Measurements from ENCODE around the gene XRCC4.
A peak's percentile ranks its signal among the peaks of the same experiment; 100 is the strongest.

The XRCC4 gene

DNA sequence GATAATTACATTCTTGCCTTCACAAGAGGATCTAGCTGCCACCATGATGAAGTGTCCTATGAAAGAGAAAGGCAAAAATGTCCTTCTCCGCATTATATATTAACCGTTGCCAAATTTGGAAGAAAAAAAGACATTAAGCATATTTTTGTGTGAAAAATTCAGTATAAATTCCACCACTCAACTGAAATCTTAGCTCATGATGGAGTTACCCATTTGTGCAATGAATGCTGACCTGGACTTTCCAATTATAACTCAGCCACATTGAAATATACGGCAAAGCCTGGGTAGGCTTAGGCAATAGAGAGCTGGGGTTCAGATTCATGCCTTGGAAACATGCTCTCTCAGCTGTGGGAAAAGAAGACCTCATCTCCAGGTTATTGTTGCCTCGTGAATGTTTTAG is 322.9 kb downstream of the XRCC4 start:
- no peaks in the 10 kb centered on the region for H3K27me3 Mint-ChIP-seq (ENCODE audit: low read depth)
- no peaks in the 10 kb centered on the region for H3K36me3 Mint-ChIP-seq (ENCODE audit: low read depth)
- H3K9me3 Mint-ChIP-seq: no peaks in the 10 kb centered on the region
- no peaks in the 10 kb centered on the region for H3K4me1 Mint-ChIP-seq
- TF ChIP-seq, protein P1, sequence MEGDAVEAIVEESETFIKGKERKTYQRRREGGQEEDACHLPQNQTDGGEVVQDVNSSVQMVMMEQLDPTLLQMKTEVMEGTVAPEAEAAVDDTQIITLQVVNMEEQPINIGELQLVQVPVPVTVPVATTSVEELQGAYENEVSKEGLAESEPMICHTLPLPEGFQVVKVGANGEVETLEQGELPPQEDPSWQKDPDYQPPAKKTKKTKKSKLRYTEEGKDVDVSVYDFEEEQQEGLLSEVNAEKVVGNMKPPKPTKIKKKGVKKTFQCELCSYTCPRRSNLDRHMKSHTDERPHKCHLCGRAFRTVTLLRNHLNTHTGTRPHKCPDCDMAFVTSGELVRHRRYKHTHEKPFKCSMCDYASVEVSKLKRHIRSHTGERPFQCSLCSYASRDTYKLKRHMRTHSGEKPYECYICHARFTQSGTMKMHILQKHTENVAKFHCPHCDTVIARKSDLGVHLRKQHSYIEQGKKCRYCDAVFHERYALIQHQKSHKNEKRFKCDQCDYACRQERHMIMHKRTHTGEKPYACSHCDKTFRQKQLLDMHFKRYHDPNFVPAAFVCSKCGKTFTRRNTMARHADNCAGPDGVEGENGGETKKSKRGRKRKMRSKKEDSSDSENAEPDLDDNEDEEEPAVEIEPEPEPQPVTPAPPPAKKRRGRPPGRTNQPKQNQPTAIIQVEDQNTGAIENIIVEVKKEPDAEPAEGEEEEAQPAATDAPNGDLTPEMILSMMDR (IDR thresholded peaks at IDR 0.05; ENCODE audit: unreplicated experiment in 3 of 3): no peak
- no peak overlapping the region for H3K4me3 Mint-ChIP-seq
- no peak overlapping the region for H3K27ac Mint-ChIP-seq

DNA sequence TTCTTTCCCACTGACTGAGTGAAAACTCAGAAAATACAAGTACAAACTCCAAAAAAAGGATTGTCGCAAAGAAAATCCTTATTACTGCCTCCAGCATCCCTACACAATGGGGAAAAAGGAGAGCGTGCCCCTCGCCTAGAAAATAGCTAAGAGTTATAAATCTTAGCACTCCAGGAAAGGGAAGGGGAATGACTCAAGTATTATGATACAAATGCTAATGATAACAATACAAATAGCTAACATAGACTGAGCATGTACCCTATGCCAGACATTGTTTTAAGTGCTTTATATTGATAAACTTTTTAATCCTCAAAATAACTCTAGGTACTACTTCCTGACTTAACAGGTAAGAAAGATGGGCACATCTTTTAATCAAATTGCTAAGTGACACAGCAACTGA is 323.4 kb downstream of the XRCC4 start:
- no peak overlapping the region for H3K4me3 Mint-ChIP-seq
- no peaks in the 10 kb centered on the region for H3K27me3 Mint-ChIP-seq (ENCODE audit: low read depth)
- H3K4me1 Mint-ChIP-seq: no peaks in the 10 kb centered on the region
- TF ChIP-seq, protein P1 (IDR thresholded peaks at IDR 0.05; ENCODE audit: unreplicated experiment in 3 of 3): no peak
- H3K36me3 Mint-ChIP-seq (ENCODE audit: low read depth): no peaks in the 10 kb centered on the region
- H3K9me3 Mint-ChIP-seq: no peaks in the 10 kb centered on the region
- no peak overlapping the region for H3K27ac Mint-ChIP-seq

DNA sequence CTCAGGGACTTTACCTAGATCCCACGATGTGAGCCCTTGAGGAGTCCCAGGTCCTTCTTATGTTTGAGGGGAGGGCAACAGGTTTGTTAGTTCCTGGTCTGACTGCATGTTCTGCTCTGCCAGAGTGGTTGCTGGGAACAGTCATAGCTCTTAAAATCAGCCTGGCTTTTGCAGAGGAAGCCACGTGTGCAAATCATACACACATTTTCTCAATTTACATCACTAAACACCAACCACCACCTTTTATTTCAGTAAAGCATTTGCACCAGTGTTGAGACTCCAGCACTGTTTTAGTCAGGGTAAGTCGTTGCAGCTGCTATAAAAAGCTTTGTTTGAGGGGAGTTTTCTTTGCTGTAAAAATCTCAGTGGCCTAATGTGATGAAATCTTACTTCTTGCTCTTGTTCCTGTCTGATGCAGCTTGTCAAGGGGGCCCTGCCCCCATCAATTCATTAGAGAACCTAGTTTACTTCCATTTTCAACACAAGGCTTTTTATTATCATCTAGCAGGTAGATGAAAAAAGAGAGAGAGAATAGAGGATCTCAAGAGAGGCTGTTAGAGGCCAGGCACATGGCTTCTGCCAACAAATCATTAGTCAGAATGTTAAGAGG is 323.9 kb downstream of the XRCC4 start:
- H3K9me3 Mint-ChIP-seq: no peaks in the 10 kb centered on the region
- peak overlapping the region in 1 of 3 experiments; percentile 10 for H3K27ac Mint-ChIP-seq
- no peaks in the 10 kb centered on the region for H3K27me3 Mint-ChIP-seq (ENCODE audit: low read depth)
- H3K4me1 Mint-ChIP-seq: no peaks in the 10 kb centered on the region
- TF ChIP-seq, protein P1 (IDR thresholded peaks at IDR 0.05; ENCODE audit: unreplicated experiment in 3 of 3): no peak
- no peak overlapping the region for H3K4me3 Mint-ChIP-seq
- H3K36me3 Mint-ChIP-seq (ENCODE audit: low read depth): no peaks in the 10 kb centered on the region

DNA sequence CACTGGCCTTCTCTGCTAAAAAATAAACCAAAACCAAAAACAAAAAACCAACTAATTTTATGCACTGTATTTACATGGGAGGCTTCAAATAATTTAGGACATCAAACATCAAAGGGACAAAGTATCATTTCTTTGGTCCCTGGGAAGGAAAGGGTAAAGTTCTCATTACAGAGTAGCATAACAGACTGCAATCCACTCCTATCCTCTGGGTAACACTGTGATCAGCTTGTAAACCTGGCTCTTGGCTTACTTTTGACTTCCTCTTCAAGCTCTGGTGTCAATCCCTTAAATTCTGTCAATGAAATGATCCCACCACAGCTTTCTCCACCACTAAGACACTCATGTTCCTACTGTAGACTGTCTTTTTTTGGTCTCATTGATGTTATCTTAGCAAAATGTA is 324.4 kb downstream of the XRCC4 start:
- Mint-ChIP-seq H3K4me1 (no peaks in the 10 kb centered on the region), H3K9me3 (no peaks in the 10 kb centered on the region), H3K4me3 (no peak overlapping the region), H3K27me3 (ENCODE audit: low read depth) (no peaks in the 10 kb centered on the region), H3K27ac (peak overlapping the region in 1 of 3 experiments; percentile 10), H3K36me3 (ENCODE audit: low read depth) (no peaks in the 10 kb centered on the region)
- TF ChIP-seq, protein P1 (IDR thresholded peaks at IDR 0.05; ENCODE audit: unreplicated experiment in 3 of 3): no peak

Measured in nephron (organoid).